GM12801 (cell line): ENCODE data around the gene ATIC.

ENCODE experiments used
- TF ChIP-seq, protein P1 (sequence below): IDR thresholded peaks from one replicate; pipeline ENCODE4 v1.5.1; 2011; ENCODE audit warnings: control low read depth; ENCODE audit not compliant: insufficient read length; ENCODE audit errors: extremely low read depth

The ATIC gene

GRCh38 chr2:215371915-215372897 is 60.3 kb downstream of the ATIC start:
- TF ChIP-seq, protein P1, sequence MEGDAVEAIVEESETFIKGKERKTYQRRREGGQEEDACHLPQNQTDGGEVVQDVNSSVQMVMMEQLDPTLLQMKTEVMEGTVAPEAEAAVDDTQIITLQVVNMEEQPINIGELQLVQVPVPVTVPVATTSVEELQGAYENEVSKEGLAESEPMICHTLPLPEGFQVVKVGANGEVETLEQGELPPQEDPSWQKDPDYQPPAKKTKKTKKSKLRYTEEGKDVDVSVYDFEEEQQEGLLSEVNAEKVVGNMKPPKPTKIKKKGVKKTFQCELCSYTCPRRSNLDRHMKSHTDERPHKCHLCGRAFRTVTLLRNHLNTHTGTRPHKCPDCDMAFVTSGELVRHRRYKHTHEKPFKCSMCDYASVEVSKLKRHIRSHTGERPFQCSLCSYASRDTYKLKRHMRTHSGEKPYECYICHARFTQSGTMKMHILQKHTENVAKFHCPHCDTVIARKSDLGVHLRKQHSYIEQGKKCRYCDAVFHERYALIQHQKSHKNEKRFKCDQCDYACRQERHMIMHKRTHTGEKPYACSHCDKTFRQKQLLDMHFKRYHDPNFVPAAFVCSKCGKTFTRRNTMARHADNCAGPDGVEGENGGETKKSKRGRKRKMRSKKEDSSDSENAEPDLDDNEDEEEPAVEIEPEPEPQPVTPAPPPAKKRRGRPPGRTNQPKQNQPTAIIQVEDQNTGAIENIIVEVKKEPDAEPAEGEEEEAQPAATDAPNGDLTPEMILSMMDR, result no peak

DNA sequence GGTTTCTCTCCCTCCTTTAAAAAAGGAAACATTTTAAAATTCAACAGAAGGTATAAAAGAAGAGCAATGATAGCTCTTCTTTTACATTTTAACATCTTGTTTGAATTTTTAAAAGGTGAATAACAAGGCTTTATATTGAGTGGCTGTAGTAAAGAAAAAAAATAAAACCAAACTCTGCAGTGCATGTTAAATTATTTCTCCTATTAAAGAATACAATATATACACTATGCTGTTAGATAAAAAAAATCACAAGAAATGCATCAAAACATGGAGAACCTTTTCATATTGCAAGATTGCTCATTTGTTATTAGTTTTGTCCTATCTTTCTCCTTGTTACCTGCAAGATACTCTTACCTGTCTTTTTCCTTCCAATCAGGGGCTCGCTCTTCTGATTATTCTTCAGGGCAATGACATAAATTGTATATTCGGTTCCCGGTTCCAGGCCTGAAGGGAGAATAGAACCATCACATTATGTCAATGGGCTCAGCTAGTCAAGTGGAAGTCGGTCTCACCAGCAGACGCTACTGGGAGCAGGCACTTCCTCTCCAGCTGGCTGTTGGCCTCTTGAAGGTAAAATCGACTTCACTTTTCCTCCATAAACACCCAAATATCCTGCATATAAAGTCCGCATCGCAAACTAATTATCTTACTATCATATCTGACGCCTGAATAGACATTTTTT is 61.2 kb downstream of the ATIC start:
- TF ChIP-seq, protein P1, result no peak

DNA sequence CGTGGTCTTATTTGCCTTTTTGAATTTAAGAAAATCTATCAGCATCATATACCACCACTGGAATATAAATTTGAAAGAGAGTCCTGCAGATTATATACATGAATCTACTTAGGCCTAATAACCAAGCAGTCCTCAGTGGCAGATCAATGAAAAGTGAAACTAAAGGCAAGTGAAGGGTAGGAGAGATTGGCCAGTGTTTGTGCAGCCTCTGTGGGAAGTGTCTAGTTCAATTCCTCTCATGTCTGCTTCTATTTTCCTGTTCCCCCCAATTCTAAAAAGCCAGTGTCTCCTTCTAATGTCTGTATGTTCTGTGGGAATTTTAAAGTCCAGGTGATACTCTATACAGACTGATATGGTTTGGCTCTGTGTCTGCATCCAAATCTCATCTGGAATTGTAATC is 62.1 kb downstream of the ATIC start:
- TF ChIP-seq, protein P1, result no peak

DNA sequence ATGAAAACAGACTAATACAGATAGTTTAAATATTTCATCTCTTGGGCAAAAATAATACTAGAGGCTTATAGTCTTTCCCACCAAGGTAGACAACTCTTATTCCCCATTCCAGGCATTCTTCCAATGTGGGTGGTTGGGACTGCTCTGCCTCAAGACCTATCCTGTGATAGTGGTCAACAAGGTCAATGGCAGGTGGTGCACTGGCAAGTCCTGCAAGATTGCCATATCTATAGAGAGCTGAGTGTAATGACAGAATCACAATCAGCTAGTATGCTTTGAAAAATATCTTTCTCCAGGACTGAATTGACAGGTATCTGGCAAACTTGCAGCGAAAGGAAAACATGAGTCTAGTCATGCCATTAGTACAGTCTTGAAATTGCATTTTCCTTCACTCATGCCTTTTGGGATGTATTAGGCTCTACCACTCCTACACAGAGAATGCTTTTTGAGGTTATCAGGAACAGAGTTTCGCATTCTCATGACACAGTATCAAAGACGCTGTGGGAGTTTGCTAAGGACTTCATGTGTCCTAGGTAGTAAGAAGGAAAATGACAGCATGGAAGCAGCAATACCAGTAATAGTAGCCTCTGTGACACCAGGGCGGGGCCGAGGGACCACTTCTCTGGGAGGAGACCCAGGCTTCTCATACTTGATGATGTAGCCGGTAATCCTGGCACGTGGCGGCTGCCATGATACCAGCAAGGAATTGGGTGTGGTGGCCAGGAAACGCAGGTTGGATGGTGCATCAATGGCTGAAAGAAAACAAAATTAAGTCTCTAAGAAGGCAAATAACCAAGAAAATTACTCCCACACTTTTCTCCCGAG is 63.0 kb downstream of the ATIC start:
- TF ChIP-seq, protein P1, result no peak

- TF ChIP-seq, protein P1, result no peak
Measured at GRCh38 chr2:215375467-215375830, 63.6 kb downstream of the ATIC start.

GRCh38 chr2:215376103-215376780 is 64.4 kb downstream of the ATIC start:
- TF ChIP-seq, protein P1, result no peak
